Ovary (tissue), 9 donors: ENCODE data around the gene GALR1. TPM values are rescaled to one million over a fixed set of nuclear protein-coding genes. Genes with fewer than 3 reads are reported as not detected.

Source experiments
- DNase-seq, 5 donors: peaks; one replicate each; pipeline ENCODE4 v3.0.0-alpha.2; 2019 to 2020
- H3K27ac ChIP-seq, 2 donors: fragments of 200-600 bp; one replicate each; pipeline versions ENCODE4 v1.5.1 to v1.8.0; 2019 to 2022
- H3K27me3 ChIP-seq: fragments of 200-600 bp; one replicate; pipeline ENCODE4 v1.8.0; 2022
- H3K36me3 ChIP-seq: fragments of 200-600 bp; sonication (generic); one replicate; pipeline ENCODE4 v1.5.1; 2019
- H3K4me1 ChIP-seq: one replicate; pipeline ENCODE4 v1.8.1; 2013; ENCODE audit warnings: mild to moderate bottlenecking, moderate library complexity; ENCODE audit not compliant: insufficient read depth
- H3K4me3 ChIP-seq: fragments of 200-600 bp; sonication (generic); one replicate; pipeline ENCODE4 v1.5.1; 2017
- H3K9me3 ChIP-seq, 2 donors: fragments of 200-600 bp in 1 of 2; sonication (generic) in 1 of 2; one replicate each; pipeline versions ENCODE4 v1.5.1 to v1.8.1; 2013 to 2019; ENCODE audit warnings: mild to moderate bottlenecking in 1 of 2, moderate library complexity in 1 of 2
- EP300 ChIP-seq: sonication (generic); formaldehyde crosslinking; IDR thresholded peaks from one replicate; pipeline ENCODE4 v1.6.1; 2017; ENCODE audit warnings: antibody characterized with exemption
- POLR2A ChIP-seq: fragments of 450-650 bp; IDR thresholded peaks from one replicate; pipeline ENCODE4 v1.6.1; 2017; ENCODE audit warnings: antibody characterized with exemption, mild to moderate bottlenecking, moderate library complexity
- WGBS, 3 donors: extraction: QIAGEN DNeasy Blood & Tissue Kit in 1 of 3; methylation state at CpG; one replicate each; pipeline versions ENCODE4 v1.1.5 to v1.1.7; 2013 to 2017; 5-methylcytosine and 5-hydroxymethylcytosine counted together
- intact Hi-C, 4 donors: fragments of 100-400 bp; cut with DNase I; formaldehyde crosslinking; loops; one replicate each; pipeline versions ENCODE4 v1.11.0 to v1.15.1; 2022 to 2023
- polyA plus RNA-seq, 2 donors: library from polyadenylated mRNA; stranded (reverse); fragments of 200-250 nt in 1 of 2; fragments of 350-450 nt in 1 of 2; fragmentation: Illumina TruSeq in 1 of 2; extraction: RNeasy Lipid Tissue Mini Kit (QIAGEN cat#74804) in 1 of 2; gene quantifications; one replicate each; pipeline ENCODE4 v1.2.3, GENCODE V29; 2013 to 2014
- total RNA-seq, 7 donors: library from RNA; depleted of rRNA in 2 of 7; stranded (reverse); fragments of >200 nt in 2 of 7; fragmentation: NEBNext Ultra II Directional in 3 of 7; extraction: Animal tissue kit (Norgen Biotek cat#: 25700) in 3 of 7; gene quantifications; one replicate each; pipeline versions ENCODE4 v1.1.0 to v1.2.4, GENCODE V29; 2016 to 2023
- TF ChIP-seq, protein P1 (sequence below), 3 donors: fragments of 450-650 bp in 2 of 3; fragments of 200-600 bp in 1 of 3; IDR thresholded peaks; one replicate each; pipeline versions ENCODE4 v1.5.1 to v1.8.0; 2016 to 2022; ENCODE audit warnings: antibody characterized with exemption in 3 of 3, mild to moderate bottlenecking in 1 of 3
- donor health status: DM: no; HTN: no; CAD: no; lungs with moderate emphysema.
- donor health status: DM: no; HTN: no; CAD: no.
- donor health status: Bipolar disorder and iron deficiency.
- donor health status: DM: yes; HTN: yes; CAD: no.
- donor health status: DM: no; HTN: no; CAD: no.
- donor health status: DM: yes; HTN: yes; CAD: no.

The GALR1 gene
- total and polyA plus RNA-seq, 9 donors: under 0.01 to 0.12 (median 0.04) TPM; not detected in 5

DNA sequence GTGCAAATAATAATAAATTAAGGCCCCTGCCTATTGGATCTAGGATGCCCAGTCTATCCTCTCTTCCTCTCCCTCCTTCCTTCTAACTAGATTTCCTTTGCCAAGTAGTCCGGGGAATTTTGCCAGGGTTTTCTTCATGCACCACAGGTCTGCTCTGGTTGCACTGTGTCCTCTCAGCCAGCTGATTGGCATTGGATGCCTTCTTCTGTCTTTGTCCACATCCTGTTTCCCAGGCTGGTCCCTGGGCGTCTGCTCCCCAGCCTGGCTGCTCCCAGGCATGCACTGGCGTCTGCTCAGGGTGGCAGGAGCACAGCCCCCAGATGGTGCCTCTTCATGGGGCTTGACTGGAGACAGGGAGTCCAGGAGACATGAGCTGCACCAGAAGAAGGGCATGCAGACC lies 66.4 kb downstream of the GALR1 start:
- intact Hi-C loops: no loop called here
- no peaks in the 10 kb centered on the region for H3K27me3 ChIP-seq
- H3K9me3 ChIP-seq: no peaks in the 10 kb centered on the region
- H3K4me3 ChIP-seq: no peak overlapping the region
- no peaks in the 10 kb centered on the region for H3K36me3 ChIP-seq
- H3K4me1 ChIP-seq: no peaks in the 10 kb centered on the region
- H3K27ac ChIP-seq: no peak overlapping the region
- TF ChIP-seq POLR2A (no peak), EP300 (no peak)
- TF ChIP-seq, protein P1, sequence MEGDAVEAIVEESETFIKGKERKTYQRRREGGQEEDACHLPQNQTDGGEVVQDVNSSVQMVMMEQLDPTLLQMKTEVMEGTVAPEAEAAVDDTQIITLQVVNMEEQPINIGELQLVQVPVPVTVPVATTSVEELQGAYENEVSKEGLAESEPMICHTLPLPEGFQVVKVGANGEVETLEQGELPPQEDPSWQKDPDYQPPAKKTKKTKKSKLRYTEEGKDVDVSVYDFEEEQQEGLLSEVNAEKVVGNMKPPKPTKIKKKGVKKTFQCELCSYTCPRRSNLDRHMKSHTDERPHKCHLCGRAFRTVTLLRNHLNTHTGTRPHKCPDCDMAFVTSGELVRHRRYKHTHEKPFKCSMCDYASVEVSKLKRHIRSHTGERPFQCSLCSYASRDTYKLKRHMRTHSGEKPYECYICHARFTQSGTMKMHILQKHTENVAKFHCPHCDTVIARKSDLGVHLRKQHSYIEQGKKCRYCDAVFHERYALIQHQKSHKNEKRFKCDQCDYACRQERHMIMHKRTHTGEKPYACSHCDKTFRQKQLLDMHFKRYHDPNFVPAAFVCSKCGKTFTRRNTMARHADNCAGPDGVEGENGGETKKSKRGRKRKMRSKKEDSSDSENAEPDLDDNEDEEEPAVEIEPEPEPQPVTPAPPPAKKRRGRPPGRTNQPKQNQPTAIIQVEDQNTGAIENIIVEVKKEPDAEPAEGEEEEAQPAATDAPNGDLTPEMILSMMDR (IDR thresholded peaks at IDR 0.05): no peak
- 62 to 67% (median 67%) methylated on average over 3 of the region's 3 CpGs for WGBS, 3 donors
- DNase-seq: no peak

DNA sequence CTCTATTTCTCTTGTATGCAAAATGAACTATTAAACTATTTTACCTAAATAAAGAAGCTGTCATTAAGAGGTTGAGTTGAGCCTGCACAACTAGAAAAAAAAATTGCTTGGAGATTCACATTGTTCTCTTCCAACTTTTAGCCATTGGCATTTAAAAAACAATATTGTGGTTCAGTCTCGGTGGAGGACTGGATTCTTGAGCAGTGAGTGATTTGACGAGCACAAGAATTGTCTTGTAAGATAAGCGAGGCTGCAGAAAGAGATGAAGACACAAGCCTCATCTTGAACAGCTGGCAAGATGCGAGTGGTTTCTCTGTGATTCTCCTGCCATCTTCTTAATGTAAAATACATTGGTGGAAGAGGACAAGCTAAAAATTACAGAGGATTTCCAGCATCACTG lies 67.0 kb downstream of the GALR1 start:
- TF ChIP-seq EP300 (no peak), POLR2A (no peak)
- TF ChIP-seq, protein P1 (IDR thresholded peaks at IDR 0.05): no peak
- WGBS, 3 donors: 56 to 80% (median 68%) methylated on average over 4 of the region's 4 CpGs
- H3K27me3 ChIP-seq: no peaks in the 10 kb centered on the region
- DNase-seq: no peak
- no peaks in the 10 kb centered on the region for H3K4me1 ChIP-seq
- H3K27ac ChIP-seq: no peak overlapping the region
- no peaks in the 10 kb centered on the region for H3K36me3 ChIP-seq
- no peaks in the 10 kb centered on the region for H3K9me3 ChIP-seq
- H3K4me3 ChIP-seq: no peak overlapping the region
- intact Hi-C loops: no loop called here

DNA sequence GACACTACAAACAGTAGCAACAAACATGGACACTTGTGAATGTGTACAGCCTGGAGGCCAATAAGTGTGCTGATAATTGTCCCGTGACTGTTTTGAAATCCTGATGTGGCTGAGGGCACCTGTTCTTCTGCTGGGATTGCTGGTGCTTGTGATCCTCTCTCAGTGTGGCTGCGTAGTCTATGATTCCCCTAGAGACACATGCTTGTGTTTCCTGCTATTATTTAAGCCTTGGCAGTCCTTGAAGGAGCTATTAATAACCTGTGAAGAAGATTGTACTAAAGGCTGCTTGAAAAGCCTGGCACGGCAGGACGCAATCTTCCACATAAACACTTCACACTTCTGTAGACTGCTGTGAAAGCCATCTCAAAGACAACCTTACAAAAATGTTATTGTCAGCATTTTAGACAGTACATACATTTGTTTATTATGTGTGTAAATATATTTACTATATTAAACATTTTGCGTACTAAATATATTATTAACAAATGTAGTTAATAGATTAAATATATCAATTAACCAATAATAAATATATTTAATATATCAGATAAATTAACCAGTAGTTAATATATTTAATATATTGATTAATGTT lies 71.4 kb downstream of the GALR1 start:
- H3K4me1 ChIP-seq: no peaks in the 10 kb centered on the region
- H3K36me3 ChIP-seq: no peaks in the 10 kb centered on the region
- H3K9me3 ChIP-seq: no peaks in the 10 kb centered on the region
- no peaks in the 10 kb centered on the region for H3K27me3 ChIP-seq
- no peak for DNase-seq
- 14 to 24% (median 16%) methylated on average over 5 of the region's 5 CpGs for WGBS, 3 donors
- no peak overlapping the region for H3K4me3 ChIP-seq
- TF ChIP-seq POLR2A (no peak), EP300 (no peak)
- TF ChIP-seq, protein P1 (IDR thresholded peaks at IDR 0.05): no peak
- no peak overlapping the region for H3K27ac ChIP-seq
- intact Hi-C loops: no loop called here

DNA sequence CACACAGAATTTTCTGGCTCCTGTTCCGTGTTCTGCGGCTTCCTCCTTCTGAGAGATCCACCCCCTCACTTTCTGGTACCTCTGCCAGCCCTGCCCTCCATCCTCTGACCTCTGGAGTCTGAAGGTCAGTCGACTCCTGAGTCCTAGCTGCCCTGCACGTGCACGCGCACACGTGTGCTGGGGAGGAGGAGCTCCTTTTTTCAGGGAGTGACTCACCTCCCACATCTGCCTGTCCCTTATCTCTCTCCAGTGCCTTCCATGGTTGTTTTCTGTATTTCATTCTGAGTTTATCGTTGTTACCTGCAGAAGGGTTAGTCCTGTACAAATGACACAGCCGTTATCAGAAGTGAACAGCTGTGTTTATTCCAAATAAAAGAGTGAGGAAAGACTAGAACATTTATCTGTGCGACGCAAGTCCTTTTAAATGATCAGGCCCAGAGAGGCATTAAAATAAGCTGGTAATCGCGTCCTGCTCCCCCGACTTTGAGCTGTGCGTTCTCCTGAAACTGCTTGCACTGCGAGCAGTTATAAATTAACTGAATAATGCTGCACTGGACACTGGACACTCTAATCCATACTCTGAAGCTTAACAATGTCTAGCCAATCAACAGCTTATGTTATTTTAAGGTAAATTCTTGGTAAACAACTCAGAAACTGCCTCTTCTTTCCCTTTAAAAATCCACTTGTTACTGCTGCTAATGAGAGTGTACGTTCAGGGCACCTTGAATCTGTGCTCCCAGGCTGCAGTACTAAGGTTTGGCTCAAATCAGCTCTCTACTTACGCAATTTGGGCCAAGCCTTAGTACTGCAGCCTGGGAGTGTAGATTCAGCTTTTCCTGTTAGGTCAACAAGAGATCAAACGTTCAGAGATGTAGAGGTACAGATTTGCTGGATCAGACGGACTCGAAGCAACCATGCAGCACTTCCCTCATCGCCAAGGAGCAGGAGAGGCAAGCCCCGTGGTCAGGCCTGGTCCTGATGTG lies 72.5 kb downstream of the GALR1 start:
- DNase-seq: peak in 2 of 5 donors; percentile 46 to 51

More for the DNA sequence above, 72.5 kb downstream of the GALR1 start:
- Histone ChIP-seq H3K27ac (no peak overlapping the region), H3K9me3 (no peaks in the 10 kb centered on the region), H3K27me3 (no peaks in the 10 kb centered on the region), H3K4me3 (no peak overlapping the region), H3K4me1 (no peaks in the 10 kb centered on the region), H3K36me3 (no peaks in the 10 kb centered on the region)
- WGBS, 3 donors: 19 to 26% (median 21%) methylated on average over 23 of the region's 23 CpGs
- TF ChIP-seq, protein P1 (IDR thresholded peaks at IDR 0.05): no peak
- no peak for TF ChIP-seq POLR2A
- no peak for TF ChIP-seq EP300
- intact Hi-C loops: no loop called here
